Mucosa of gallbladder (tissue), 1 donor: ENCODE results near the gene EXOC6. TPM values are rescaled to one million over a fixed set of nuclear protein-coding genes. Genes with fewer than 3 reads are reported as not detected.
"Not testable (repeated sequence)": the region's sequence is repeated elsewhere in the genome, so short reads cannot be mapped to it uniquely, and the experiment has no call there.

Experiments used
- DNase-seq: peaks from one replicate; pipeline ENCODE4 v3.0.0-alpha.2; 2020; ENCODE audit warnings: low spot score
- total RNA-seq: library from RNA; stranded (reverse); gene quantifications from one replicate; pipeline ENCODE4 v1.2.1, GENCODE V29; 2021
- donor health status: DM: no; HTN: no; CAD: no.

The EXOC6 gene
- total RNA-seq, 1 donor from 2014 or later = 26.0 TPM

DNA sequence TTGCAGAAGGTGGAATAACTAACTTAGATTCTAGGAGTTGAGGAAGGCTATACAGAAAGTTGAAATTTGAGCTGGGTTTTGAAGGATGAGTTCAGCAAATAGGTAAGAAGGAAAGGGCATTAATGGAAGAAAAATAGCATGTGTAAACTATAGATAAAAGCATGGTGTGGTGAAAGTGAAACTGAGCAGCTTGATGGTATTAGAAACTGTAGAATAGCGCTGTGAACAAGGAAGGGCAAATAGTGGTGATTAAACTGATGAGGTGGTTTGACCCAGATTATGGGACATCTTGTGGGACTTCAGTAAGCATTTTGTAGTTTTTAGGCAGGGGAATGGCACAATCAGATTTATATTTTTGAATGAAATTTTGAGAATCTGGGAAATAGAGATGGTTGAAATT lies 90.5 kb downstream of the EXOC6 start:
- no peak for DNase-seq

DNA sequence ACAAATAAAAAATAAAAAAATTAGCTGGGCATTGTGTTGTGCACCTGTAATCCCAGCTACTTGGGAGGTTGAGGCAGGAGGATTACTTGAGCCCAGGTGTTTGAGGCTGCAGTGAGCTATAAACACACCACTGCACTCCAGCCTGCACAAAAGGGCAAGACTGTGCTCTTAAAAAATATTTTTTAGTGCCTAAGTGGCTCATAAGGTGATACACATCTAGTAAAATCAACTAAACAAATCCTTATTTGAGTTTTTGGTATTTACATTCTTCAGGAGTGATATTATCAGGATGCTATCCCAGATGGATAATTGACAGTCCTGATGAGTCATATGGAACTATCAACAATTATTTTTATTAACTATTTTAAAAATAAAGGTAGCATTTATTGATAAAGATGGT lies 93.9 kb downstream of the EXOC6 start:
- no peak for DNase-seq

DNA sequence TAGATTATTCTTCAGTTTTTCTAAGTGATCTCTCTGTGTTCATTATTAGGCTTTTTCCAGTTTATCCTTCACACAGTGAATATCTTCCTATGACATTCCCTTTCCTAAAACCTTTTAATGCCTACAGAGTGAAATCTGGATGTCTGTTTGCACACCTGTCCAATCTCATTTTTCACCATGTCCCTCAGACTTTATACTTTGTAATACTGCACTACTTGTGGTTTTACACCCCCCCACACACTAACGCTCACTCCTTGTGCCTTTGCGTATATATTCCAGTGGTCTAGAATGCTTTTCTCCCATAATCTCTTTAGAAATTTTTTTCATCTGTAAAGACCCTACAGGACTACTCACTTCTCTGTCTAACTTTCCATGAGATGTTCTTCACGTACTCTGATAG lies 98.2 kb downstream of the EXOC6 start:
- DNase-seq = no peak

DNA sequence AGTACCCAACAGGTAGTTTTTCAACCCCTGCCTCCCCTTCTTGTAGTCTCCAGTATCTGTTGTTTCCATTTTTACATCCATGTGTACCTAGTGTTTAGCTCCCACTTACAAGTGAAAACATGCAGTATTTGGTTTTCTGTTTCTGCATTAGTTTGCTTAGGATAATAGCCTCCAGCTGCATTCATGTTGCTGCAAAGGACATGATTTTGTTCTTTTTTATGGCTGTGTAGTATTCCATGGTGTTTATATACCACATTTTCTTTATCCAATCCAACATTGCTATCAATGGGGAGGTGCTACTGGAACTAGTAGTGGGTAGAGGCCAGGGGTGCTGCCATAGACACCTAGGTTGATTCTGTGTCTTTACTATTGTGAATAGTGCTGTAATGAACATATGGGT lies 104.3 kb downstream of the EXOC6 start:
- not testable (repeated sequence) for DNase-seq

DNA sequence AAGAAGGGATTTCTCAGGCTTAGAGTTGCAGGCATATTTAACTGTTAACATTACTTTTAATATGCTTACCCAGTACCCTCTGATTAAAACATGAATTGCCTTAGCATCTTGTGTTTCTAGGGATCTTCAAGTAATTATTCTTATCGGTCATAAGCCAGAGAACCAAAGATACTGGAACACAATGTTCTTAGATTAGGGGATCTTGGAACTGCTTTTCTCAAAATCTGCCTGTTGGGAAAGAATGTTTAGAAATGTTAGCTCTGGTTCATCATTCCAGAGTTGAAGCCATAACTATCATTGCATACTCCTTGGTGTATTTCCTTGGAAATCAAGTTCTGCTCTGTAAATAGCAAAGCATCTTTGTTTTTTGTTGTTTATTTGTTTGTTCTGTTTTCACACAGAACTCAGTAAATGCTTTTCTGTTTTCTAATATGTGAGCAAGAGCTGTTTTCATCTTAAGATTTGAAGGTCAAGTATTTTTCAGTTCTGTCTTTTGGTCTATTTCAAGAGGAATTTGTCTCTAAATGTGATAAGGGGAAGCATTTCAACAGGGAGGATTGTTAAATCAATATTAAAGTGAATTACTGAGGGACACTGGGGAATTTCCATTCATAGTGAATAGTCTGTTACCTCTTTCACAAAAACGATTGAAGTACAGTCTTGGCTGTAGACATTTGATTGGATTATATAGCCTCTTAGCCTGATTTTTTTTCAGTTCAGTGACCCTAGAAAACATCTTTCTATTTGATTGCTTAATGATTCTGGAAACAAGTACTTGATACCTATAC lies 109.1 kb downstream of the EXOC6 start:
- no peak for DNase-seq

DNA sequence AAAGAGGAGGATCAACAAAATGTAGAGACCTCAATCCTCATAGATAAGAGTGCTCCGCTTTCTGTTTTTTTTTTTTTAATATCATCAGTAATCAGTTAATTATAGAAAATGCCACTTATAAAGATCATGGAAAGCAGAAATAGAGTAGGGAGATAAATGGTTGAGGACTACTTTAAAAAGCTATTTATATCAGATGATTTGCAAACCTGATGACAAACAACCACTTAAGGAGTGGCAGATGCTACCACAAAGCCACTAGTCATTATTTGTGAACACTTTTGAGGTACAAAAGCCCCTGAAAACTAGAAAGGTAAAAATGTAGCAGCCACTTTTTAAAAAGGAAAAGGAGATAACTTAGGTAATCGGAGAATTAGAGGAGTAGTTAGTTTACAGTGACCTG lies 113.3 kb downstream of the EXOC6 start:
- DNase-seq = no peak

DNA sequence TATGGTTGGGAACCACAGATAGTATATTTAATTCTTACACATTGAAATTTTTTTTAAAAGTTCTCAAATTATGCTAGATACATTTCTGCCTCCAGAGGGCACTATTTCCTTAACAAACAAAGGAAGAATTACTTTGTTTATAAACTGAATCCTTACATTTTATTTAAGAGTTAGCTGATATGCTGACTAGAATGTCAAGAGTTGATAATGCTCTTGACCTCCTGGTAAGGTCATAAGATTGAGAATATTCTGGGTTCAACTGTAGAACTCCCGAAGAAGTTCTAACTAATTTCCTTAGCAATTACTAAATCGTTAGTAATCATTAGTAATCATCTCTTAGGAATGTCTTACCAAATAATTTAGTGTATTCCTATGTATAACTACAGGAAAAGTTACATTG lies 117.0 kb downstream of the EXOC6 start:
- DNase-seq = no peak

DNA sequence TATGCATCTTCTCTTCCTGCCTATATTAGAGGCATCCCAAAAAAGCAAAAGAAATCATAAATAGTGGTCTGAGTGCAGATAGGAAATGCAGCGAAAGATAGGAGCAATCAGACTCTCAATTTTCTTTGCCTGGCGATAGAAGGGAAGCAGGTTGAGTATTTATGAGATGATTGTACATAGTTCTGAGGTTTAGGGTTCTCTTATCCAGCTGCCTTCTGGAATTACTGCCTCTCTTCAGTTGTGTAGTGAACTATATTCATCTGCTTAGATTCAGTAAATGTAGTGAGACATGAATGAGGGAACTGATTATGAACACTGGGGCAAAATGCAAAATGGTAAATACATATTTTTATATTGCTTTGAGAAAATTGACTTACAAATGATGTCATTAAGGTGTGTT lies 119.3 kb downstream of the EXOC6 start:
- DNase-seq = no peak

DNA sequence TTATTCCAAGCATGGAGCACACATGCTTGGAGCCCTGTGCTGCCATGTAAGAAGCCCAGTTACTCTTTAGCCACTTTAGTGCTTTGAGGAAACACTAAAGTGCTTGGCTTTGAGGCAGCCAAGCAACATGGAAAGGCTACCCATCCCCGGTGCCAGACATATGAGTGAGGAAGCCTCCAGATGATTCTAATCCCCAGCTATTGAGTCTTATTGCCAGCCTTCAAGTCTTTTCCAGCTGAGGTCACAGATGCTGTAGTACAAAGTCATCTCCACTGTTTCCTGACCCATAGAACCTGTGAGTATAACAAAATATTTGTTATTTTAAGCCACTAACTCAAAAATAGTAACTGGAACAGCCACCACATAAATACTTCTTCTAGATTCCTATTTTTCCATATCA lies 120.8 kb downstream of the EXOC6 start:
- DNase-seq = no peak

DNA sequence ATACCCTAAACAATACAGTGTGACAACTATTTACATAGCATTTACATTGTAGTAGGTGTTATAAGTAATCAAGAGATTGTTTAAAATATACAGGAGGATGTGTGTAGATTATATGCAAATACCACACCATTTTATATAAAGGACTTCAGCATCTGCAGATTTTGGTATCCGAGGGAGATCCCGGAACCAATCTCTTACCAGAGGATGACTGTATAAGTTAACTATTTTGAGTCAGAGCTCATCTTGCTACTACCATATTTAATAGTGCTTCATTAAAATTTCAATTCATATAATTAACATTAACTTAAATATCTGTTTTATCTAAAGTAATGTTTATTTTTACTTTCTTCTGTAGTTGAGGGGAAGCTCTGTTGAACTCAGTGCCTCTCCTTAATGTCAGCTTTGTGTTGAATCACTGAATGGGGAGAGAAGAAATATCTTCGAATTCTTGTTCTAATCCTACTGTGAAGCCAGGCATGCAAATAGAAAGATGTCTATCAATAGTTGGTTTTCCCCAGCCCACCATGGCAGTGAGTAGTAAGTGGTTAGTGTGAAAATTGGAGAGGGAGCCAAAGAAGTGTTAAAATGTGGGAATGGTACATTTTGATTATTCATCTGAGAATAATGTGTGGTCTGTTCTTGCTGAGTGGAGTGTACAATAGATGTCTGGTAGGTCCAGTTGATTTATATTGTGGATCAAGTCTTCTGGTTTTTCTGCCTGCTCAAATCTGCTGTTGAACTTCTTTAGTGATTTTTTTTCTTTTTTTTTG lies 122.2 kb downstream of the EXOC6 start:
- no peak for DNase-seq

DNA sequence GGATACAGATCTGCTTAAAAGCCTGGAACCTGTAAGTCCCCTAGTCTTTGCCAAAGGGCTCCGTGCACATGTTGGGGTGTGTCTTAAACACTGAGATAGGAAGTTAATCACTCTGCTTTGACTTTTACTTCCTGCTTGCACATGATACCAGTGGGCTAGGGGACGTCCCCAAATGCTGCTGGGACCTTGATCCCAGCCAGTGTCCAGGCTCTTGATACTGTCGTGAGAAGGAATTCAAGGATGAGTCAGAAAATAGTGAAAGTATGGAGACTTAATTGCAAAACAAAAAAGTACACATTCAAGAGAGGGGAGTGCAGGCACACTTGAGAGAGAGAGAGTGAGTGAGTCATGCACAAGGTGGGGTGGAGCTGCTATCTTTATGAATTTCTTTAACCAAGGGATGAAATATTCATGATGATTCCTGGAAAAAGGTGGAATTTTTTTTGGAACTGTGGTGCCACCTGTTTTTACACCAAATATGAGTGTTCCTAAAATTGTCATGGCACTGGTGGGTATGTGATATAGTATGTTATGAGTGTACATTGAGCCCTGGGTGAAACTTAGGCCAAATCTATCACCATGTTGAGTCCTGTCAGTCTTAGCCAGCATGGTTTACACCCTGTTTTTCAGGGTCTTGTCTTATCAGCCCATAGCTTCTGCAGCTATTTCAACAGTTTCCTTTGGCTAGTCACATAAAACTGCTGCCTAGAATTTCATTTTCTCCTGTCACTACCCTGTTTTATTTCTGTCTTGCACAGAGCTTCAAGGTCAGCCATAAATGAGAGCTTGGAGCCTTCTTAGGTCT lies 123.9 kb downstream of the EXOC6 start:
- no peak for DNase-seq

DNA sequence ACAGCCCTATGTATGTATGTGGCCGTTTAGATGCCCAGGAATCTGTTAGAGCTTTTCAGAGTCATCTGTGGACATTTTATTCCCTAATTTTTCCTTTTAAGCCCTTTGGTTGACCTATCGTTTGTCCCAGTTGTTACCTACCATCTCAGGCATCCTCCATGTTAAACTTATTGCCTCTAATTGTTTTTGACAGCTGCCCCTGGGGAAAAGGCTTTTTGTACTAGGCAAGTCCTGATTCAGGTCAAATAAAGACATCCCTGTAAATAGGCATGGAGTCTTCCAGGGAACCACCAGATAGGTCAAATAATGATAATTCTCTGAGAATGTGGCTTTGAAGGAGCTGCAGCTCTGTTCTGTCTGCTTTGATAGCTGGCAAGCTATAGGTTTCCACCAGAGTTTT lies 124.6 kb downstream of the EXOC6 start:
- DNase-seq = no peak

DNA sequence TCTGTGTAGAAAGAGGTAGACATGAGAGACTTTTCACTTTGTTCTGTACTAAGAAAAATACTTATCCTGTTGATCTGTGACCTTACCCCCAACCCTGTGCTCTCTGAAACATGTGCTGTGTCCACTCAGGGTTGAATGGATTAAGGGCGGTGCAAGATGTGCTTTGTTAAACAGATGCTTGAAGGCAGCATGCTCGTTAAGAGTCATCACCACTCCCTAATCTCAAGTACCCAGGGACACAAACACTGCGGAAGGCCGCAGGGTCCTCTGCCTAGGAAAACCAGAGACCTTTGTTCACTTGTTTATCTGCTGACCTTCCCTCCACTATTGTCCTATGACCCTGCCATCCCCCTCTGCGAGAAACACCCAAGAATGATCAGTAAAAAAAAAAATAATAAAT lies 128.0 kb downstream of the EXOC6 start:
- not testable (repeated sequence) for DNase-seq

DNA sequence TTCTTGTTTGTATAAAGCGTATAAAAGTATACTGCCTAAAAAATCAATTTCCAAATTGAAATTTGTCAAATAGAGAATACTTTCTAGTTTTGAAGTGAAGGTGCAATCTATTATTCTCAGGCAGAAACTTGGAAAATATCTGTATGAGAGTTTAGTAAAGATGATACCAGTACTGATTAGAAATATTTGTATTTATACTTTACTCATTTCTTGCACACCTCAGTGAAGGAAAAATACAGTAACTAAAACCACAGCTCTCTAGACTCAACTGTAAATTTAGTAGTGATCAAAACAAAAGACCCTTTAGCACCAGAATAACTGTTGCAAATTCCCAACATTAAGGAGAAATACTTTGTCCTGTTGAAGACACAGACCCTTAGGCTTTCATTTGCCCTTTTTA lies 140.9 kb downstream of the EXOC6 start:
- no peak for DNase-seq

DNA sequence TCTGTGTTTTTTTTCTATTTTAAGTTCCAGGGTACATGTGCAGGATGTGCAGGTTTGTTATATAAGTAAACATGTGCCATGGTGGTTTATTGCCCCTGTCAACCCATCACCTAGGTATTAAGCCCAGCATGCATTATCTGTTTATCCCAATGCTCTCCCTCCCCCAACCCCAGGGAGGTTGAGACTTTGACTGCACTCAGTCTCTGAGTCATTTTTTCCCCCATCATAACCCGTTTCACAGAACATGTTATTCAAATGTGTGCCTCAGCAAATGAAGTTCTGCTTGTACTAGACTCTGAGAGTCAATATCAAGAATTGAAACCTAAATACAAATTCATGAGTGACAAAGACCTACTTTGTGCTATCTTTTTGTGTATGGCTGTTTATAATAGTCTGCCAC lies 142.3 kb downstream of the EXOC6 start:
- DNase-seq = no peak

DNA sequence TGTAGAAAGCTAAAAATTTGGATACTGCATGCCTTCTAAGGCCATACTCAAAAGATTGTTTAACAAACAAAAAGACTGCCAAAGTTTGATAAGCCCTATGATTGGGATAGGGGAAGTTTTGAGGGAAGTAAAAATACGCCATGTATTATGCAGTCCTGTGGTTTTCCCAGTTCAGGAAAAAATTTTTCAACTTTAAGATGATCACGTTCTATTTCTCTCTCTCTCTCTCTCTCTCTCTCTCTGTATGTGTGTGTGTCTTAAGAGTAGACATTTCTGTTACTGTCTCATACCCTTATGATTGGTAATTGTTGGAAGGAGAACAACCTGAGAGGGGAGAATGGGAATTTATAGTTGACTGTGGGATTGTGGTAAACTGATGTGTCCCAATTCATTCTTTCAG lies 143.2 kb downstream of the EXOC6 start:
- DNase-seq = no peak

DNA sequence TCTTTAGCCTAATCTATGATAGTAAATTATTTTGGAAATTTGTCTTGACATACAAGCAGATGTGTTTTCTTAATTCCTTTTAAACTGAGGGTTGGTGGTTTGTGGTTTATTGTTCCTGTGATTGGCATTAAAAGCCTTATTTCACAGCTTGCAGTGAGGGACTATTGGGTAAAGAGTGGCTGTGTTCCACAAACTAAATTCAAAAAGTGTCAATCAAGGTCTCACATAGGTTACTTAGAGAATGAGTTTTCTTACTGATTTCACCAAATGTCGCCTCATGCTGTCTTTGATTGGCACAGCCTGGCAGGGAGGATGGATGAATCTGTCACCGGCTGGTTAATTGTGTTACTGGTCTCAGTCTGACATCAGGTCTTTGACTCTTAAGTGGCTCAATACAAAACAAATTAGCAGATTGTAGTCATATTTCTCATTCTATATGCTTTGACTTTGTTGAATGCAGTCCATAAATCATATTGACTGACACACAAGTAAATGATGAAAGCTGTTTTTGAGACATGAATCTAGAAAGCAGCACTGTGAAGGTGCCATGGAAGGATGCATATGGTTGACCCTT lies 145.5 kb downstream of the EXOC6 start:
- DNase-seq = no peak

DNA sequence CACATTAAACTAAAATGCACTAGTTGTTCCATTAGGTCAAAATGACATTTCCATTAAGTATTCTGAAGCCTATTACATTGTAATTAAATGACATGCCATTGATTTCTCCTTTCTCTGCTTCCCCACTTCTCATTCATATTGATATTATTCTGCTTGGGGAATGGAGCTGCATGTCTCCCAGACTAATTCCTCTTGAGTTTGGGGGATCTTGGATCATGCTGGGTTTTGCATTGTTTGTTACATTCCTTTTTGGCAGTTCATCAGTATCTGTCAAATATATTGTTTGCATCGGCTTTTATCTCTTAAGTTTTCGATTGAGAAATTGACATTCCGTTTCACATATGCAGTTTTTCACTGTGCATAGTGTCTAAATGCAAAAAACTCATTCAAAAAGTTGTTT lies 147.2 kb downstream of the EXOC6 start:
- no peak for DNase-seq

DNA sequence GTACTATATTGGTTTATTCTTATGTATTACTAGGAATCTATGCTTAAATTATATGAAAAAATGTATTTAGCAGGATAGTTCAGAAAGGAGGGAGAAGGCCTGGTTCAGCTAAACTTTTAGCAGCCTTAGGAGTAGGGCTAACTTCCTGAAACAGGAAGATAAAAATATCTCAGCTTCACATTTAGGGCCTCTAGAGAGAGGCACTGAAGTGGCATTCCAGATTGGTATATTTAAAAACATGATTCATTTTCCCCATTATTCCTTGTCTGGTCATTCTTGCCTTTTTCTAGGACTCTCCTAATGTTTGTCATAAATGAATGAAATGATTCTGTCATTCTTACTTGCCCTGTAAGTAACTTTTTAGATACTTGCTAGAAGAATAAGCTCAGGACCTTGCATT lies 149.3 kb downstream of the EXOC6 start:
- DNase-seq = no peak

DNA sequence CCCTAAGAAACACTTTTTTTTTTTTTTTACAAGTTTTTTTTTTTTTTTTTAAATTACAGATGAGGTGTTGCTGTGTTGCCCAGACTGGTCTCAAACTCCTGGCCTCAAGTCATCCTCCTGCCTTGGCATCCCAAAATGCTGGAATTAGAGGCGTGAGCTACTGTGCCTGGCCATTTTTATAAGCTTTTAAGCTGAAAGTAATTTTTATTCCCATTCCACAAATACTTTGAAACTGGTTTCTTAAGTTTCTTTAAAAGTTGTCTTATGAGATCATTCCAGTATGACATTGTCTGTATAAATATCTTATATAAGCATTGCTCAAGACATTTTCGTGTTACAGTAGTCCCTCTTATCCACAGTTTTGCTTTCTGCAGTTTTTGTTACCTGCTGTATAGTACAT lies 150.9 kb downstream of the EXOC6 start:
- no peak for DNase-seq

DNA sequence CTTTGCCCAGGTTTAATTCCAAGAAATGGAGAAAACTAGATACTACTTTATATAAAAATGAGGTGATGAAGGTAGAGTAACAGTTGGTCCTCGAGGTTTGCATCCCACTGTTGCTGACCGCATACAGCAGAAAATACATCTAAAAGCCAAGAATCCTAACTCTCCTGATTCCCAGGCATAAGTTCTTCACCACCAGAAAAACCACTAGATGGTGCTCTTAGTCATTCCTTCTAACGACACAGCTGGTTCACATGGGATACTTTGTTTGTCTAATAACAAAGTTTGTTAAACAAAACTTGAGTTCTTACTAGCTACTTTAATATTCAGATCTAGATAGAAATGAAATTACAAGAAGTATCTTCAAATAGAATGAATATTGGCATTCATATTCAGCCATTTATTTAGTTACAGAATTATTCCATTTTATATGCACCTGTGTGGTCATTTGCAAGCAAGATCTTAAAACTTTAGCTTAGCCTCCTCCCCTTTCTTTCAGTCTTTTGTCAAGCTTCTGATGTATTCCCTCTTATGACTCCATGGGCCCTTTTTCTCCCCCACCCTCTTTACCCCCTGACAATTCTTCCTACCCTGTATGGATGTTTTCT lies 158.2 kb downstream of the EXOC6 start:
- DNase-seq = no peak

DNA sequence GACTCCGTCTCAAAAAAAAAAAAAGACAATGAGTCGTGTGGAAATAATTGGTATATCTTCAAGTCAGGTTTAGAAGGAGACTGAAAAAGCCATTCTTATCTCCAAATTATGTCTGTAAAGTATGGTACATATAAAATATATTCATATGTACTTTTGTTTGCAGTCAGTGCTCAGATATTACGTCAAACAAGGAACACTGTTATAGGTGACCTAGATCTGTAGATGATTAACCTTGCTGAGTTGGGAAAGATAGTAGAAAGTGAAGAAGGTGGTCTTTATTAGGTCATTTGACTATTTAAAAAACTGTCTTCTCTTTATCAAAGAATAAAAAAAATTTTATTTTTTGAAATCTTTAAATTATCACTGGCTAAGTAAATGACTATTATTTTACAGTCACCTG lies 167.4 kb downstream of the EXOC6 start:
- no peak for DNase-seq
